SK-N-SH (cell line): Measurements from ENCODE around the gene GDPGP1. TPM values are rescaled to one million over a fixed set of nuclear protein-coding genes. Genes with fewer than 3 reads are reported as not detected.

Experiments used
- CTCF ChIA-PET: fragments of 300-600, 350-600 bp; formaldehyde crosslinking; extraction: SDS; loops from one replicate; lab custom pipeline; 2021; lab: Yijun Ruan, JAX
- POLR2A ChIA-PET: fragments of 350-600 bp; sonication (Branson Sonifier 250); formaldehyde crosslinking; extraction: SDS; loops from one replicate; lab custom pipeline; 2020; ENCODE audit warnings: antibody characterized with exemption, inconsistent platforms; lab: Yijun Ruan, JAX
- DNase-seq: peaks from one replicate; pipeline ENCODE4 v3.0.0; 2012
- H2AFZ ChIP-seq: fragments of 200-600 bp; sonication (generic); 2 replicates; pipeline ENCODE4 v1.8.1; 2016; ENCODE audit warnings: antibody characterized with exemption, mild to moderate bottlenecking, low read depth
- H3F3A ChIP-seq: fragments of 200-600 bp; sonication (generic); replicated peaks from 2 replicates; pipeline ENCODE3; 2016; ENCODE audit warnings: antibody characterized with exemption, mild to moderate bottlenecking; ENCODE audit not compliant: insufficient read depth
- H3K27ac ChIP-seq, 2 experiments: fragments of 200-500 bp in 1 of 2; fragments of 200-600 bp in 1 of 2; sonication (Bioruptor generic) in 1 of 2; sonication (generic), shearing (Covaris generic) in 1 of 2; 2 replicates each; pipeline versions ENCODE4 v1.5.1 to v1.6.1; 2014 to 2016; ENCODE audit warnings: low read depth in 2 of 2, inconsistent platforms in 1 of 2, low read length in 1 of 2, mild to moderate bottlenecking in 1 of 2, mixed read lengths in 1 of 2
- H3K27me3 ChIP-seq: fragments of 200-600 bp; sonication (generic), shearing (Covaris generic); 2 replicates; pipeline ENCODE4 v1.6.1; 2016; ENCODE audit warnings: mixed run types; ENCODE audit not compliant: insufficient read depth
- H3K36me3 ChIP-seq, 2 experiments: fragments of 200-500 bp in 1 of 2; fragments of 200-600 bp in 1 of 2; sonication (Bioruptor generic) in 1 of 2; sonication (generic) in 1 of 2; replicated peaks in 1 of 2; 2 replicates each; pipeline versions ENCODE3 to v1.5.1; 2014 to 2016; ENCODE audit warnings: low read length in 1 of 2, mild to moderate bottlenecking in 1 of 2; ENCODE audit not compliant: insufficient read depth in 2 of 2, control insufficient read depth in 1 of 2
- H3K4me1 ChIP-seq, 2 experiments: fragments of 200-500 bp in 1 of 2; fragments of 200-600 bp in 1 of 2; sonication (Bioruptor generic) in 1 of 2; sonication (generic), shearing (Covaris generic) in 1 of 2; 2 replicates each; pipeline versions ENCODE4 v1.5.1 to v1.6.1; 2014 to 2016; ENCODE audit warnings: low read depth in 1 of 2, low read length in 1 of 2, mixed run types in 1 of 2; ENCODE audit not compliant: insufficient read depth in 2 of 2, control insufficient read depth in 1 of 2
- H3K4me2 ChIP-seq: fragments of 200-600 bp; sonication (generic), shearing (Covaris generic); 2 replicates; pipeline ENCODE4 v1.6.1; 2017; ENCODE audit warnings: mixed run types
- H3K4me3 ChIP-seq, 2 experiments: fragments of 200-500 bp in 1 of 2; fragments of 200-600 bp in 1 of 2; sonication (Bioruptor generic) in 1 of 2; sonication (generic), shearing (Covaris generic) in 1 of 2; 2 replicates each; pipeline versions ENCODE4 v1.5.1 to v1.8.1; 2014 to 2016; ENCODE audit warnings: low read depth in 2 of 2, inconsistent platforms in 1 of 2, low read length in 1 of 2, mild to moderate bottlenecking in 1 of 2, mixed read lengths in 1 of 2, moderate library complexity in 1 of 2
- H3K79me2 ChIP-seq: fragments of 200-600 bp; sonication (generic); 2 replicates; pipeline ENCODE4 v1.8.1; 2017; ENCODE audit warnings: mild to moderate bottlenecking; ENCODE audit not compliant: insufficient read depth
- H3K9ac ChIP-seq: fragments of 200-600 bp; sonication (generic); 2 replicates; pipeline ENCODE4 v1.6.1; 2017; ENCODE audit warnings: mixed run types
- H3K9me2 ChIP-seq: fragments of 200-600 bp; sonication (generic); 2 replicates; pipeline ENCODE4 v1.6.1; 2017; ENCODE audit warnings: mixed run types
- H3K9me3 ChIP-seq: fragments of 200-600 bp; sonication (generic); 2 replicates; pipeline ENCODE4 v1.6.1; 2017; ENCODE audit warnings: mixed run types, mild to moderate bottlenecking, moderate library complexity
- H4K20me1 ChIP-seq: fragments of 200-600 bp; sonication (generic); 2 replicates; pipeline ENCODE4 v1.6.1; 2017; ENCODE audit warnings: mild to moderate bottlenecking, mixed run types; ENCODE audit not compliant: insufficient read depth
- CTCF ChIP-seq: fragments of 200-600 bp; sonication (generic); IDR thresholded peaks from 2 replicates; pipeline ENCODE4 v1.6.1; 2017; ENCODE audit warnings: antibody characterized with exemption, mild to moderate bottlenecking, moderate library complexity
- FOSL2 ChIP-seq: IDR thresholded peaks from 2 replicates; pipeline ENCODE4 v1.4.0; 2012; ENCODE audit warnings: low read depth, mild to moderate bottlenecking, moderate library complexity, borderline replicate concordance
- FOXJ3 ChIP-seq: sonication (generic); formaldehyde crosslinking; IDR thresholded peaks from 2 replicates; pipeline ENCODE4 v1.5.1; 2020; ENCODE audit warnings: mild to moderate bottlenecking, missing genetic modification reagents
- MAX ChIP-seq: IDR thresholded peaks from 2 replicates; pipeline ENCODE4 v1.4.0; 2012; ENCODE audit warnings: low read depth
- RAD21 ChIP-seq: IDR thresholded peaks from 2 replicates; pipeline ENCODE4 v1.6.1; 2012; ENCODE audit warnings: mild to moderate bottlenecking, low read length
- RCOR1 ChIP-seq: fragments of 150-350 bp; IDR thresholded peaks from 2 replicates; pipeline ENCODE4 v1.6.1; 2017; ENCODE audit warnings: antibody characterized with exemption, low read length
- ZBTB33 ChIP-seq: IDR thresholded peaks from 2 replicates; pipeline ENCODE4 v1.4.0; 2012; ENCODE audit warnings: low read depth, borderline replicate concordance
- WGBS: methylation state at CpG from one replicate; pipeline ENCODE4 v1.1.6; 2017; ENCODE audit warnings: low lambda C conversion rate; 5-methylcytosine and 5-hydroxymethylcytosine counted together
- polyA plus RNA-seq, 3 experiments: library from polyadenylated mRNA; depleted of rRNA; stranded (reverse); fragments of >200 nt; gene quantifications; 2 replicates each; pipeline ENCODE4 v1.2.3, GENCODE V29; 2012

Gene GDPGP1
- polyA plus RNA-seq, 1 of the 3 experiments (the other 2 are of a cell fraction): 2.4 TPM

GRCh38 chr15:90227336-90227735 lies 6.7 kb upstream of the GDPGP1 start:
- H3F3A ChIP-seq: no peaks in the 10 kb centered on the region
- no peak overlapping the region for H3K4me3 ChIP-seq
- H3K9me3 ChIP-seq: no peaks in the 10 kb centered on the region
- H3K9ac ChIP-seq: no peak overlapping the region
- H3K27me3 ChIP-seq: no peaks in the 10 kb centered on the region
- WGBS: 95% methylated on average over 7 of the region's 7 CpGs
- TF ChIP-seq RCOR1 (no peak), MAX (no peak), ZBTB33 (no peak), FOXJ3 (CRISPR knock-in tag) (no peak), RAD21 (no peak), FOSL2 (no peak)
- peaks cover 15% of the 10 kb centered on the region for H3K79me2 ChIP-seq
- H2AFZ ChIP-seq: no peak overlapping the region
- no peaks in the 10 kb centered on the region; a peak in 1 of 4 replicates for H3K4me1 ChIP-seq
- DNase-seq: no peak
- H3K4me2 ChIP-seq: no peak overlapping the region
- H3K9me2 ChIP-seq: no peaks in the 10 kb centered on the region
- POLR2A ChIA-PET: interaction anchor here (0.7 kb wide), 1 partner anchor 11 kb away, joined by 3 read pairs; no protein-coding TSS in a partner anchor
- CTCF ChIA-PET: interaction anchor here (1.1 to 1.6 kb wide), 4 partner anchors 13 to 84 kb away, joined by 3 to 4 read pairs (median 4); no protein-coding TSS in a partner anchor
- H3K36me3 ChIP-seq: peaks cover 10 to 68% of the 10 kb centered on the region in 2 experiments
- H4K20me1 ChIP-seq: no peaks in the 10 kb centered on the region
- no peak overlapping the region for H3K27ac ChIP-seq

GRCh38 chr15:90227816-90228772 lies 5.9 kb upstream of the GDPGP1 start:
- H3F3A ChIP-seq: no peaks in the 10 kb centered on the region
- peaks cover 10 to 67% of the 10 kb centered on the region in 2 experiments for H3K36me3 ChIP-seq
- CTCF ChIA-PET: interaction anchor here (1.1 to 1.4 kb wide), 3 partner anchors 36 to 85 kb away, joined by 3 to 4 read pairs (median 3); no protein-coding TSS in a partner anchor
- no peak for DNase-seq
- H3K27me3 ChIP-seq: no peaks in the 10 kb centered on the region
- peaks cover 23% of the 10 kb centered on the region for H3K79me2 ChIP-seq
- H3K9ac ChIP-seq: no peak overlapping the region
- no peak for TF ChIP-seq CTCF
- POLR2A ChIA-PET: interaction anchor here (0.7 kb wide), 1 partner anchor 10 kb away, joined by 3 read pairs; no protein-coding TSS in a partner anchor
- H3K4me2 ChIP-seq: no peak overlapping the region
- no peak overlapping the region for H3K4me3 ChIP-seq
- 93% methylated on average over 25 of the region's 38 CpGs for WGBS
- H4K20me1 ChIP-seq: no peaks in the 10 kb centered on the region
- H3K9me2 ChIP-seq: no peaks in the 10 kb centered on the region
- no peak overlapping the region for H2AFZ ChIP-seq
- no peak overlapping the region for H3K27ac ChIP-seq
- peaks cover 0 to 1% of the 10 kb centered on the region in 2 experiments; a peak in 1 of 4 replicates for H3K4me1 ChIP-seq
- H3K9me3 ChIP-seq: no peaks in the 10 kb centered on the region
